Stimulated activated CD8-positive, alpha-beta memory T cell treated with anti-CD3 and anti-CD28 coated beads, Interleukin-12 subunit alpha, Interleukin-12 subunit beta, amount 100 ng/mL, for 4 hours (primary cell): Measurements from ENCODE around the gene SLK.

Experiments
- DNase-seq: peaks from one replicate; pipeline ENCODE4 v3.0.0-alpha.2; 2020; ENCODE audit warnings: low read depth

Gene SLK

DNA sequence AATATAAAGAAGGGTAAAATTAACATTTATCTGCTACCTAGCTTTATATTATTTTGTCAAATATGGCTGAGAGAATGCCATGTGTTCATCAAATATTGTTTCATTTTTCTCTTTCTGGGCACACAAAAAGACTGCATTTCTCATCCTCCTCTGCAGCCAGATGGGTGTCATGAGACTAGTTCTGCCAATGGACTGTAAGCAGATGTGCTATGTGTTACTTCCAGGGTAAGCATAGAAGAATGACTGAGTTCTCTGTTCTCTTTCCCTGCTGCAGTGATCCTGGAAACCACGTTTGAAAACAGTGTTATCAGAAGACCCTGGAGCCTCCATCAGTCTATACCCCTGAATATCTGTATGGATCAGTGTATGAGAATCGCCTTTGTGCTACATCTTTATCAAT is 24.1 kb upstream of the SLK start:
- DNase-seq = no peak

DNA sequence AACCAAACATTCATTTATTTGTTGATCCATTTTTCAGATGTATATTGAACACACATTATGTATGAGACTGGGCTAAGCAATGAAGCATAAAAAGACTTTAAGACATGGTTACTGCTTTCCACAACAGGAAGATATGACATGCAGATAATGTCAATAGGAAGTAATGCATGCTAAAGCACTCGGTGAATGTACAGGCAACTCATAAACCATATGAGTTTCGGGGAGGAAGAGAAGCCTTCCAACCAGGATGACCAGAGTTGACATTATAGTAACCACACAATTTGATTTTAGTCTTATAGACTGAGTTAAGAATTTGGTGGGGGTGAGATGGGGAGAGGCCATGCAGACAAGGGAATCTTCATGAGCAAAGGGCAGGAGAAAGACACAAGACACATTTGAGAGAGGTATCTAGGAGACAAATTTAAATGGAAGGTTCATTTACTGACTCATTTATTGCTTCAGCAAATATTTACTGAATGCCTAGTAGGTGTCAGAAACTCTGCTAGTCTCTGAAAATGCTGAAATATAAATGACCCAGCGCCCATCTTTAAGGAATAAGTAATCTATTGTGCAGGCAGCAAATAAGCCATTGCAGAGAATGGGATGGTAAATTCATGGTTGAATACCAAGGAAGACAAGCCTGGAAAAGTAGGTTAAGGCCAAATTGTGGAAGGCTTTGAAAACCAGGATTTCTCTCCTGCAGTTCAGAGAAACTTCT is 19.0 kb upstream of the SLK start:
- DNase-seq = no peak

DNA sequence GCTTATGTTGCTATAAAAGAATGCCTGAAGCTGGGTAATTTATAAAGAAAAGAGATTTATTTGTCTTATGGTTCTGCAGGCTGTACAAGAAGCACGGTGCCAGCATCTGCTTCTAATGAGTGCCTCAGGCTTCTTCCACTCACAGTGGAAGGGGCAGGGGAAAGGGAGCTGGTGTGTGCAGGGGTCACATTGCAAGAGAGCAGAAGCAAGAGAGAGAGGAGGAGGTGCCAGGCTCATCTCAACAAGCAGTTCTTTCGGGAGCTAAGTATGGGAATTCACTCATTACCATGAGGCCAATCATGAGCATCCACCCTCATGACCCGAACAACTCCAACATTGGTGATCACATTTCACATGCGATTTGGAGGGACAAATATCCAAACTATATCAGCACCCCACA is 17.2 kb upstream of the SLK start:
- no peak for DNase-seq

DNA sequence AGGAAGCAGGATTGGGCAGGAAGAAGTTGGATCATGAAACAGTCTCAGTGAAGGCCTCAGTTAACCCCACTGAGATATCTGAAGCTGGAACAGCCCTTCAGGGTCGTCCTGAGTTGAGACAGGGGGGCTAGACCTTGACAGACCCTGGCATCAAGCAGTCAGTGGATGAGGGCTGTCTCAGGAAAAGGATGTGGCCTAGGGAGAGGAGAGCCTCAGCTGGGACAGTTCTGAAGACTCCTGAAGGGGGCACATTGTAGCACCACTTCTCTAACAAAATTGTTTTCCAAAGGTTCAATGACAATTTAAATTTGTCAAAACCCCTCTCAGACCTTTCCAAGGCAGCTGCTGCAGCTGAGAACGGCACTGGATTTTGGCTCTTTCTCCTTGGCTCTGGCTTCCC is 15.8 kb upstream of the SLK start:
- DNase-seq = no peak

DNA sequence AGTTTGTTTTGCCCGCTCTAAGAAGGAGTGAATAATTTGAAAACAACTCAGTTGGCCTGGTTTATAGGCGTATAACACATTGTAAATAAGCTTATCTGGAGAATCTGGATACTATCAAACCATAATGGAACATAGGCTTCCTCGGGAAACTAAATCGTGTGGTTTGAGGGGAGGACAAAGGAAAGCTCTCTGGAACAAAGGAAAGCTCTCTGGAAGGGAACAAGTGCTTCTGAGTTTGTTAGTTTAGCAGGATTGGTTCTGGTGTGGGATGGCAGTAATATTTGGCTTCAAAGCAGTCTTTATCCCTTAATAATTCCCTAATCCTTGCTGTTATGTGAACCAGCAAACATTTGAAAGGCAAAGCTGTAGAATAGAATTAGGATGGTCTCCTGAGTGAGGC is 15.0 kb upstream of the SLK start:
- no peak for DNase-seq

DNA sequence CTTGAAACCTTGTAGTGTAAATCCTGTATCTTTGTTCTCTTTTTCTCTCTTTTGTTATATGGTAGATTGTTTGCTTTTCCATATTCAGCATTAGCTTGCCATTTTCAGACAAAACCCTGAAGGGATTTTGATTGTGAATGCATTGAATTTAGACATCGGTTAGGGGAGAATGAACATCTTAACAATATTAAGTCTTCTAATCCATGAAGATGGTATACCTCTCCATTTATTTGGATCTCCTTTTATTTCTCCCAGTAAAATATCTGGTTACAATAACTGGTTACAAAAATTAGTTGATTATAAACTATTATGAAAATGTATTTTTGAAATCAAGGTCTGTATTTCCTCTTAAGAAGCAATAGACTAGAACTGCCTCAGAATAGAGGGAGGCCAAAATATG is 12.4 kb upstream of the SLK start:
- no peak for DNase-seq

DNA sequence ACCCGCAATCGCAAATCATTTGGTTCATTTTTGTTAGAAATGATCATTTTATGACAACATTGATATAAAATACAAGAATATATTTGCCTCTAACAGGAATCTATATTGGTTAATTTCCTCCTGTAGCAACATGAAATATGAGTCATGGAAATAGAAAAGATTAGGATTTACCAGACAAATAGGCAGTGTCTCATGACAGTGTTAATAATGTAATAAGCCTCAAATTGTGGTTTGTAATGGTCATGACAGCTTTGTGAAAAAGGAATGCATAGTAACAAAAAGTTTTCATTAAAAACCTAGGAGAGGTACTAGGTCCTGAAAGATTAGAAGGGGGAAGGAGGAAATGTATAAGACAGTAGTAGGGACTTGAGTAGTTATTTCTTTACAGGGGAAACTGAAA is 7.9 kb upstream of the SLK start:
- DNase-seq = no peak

DNA sequence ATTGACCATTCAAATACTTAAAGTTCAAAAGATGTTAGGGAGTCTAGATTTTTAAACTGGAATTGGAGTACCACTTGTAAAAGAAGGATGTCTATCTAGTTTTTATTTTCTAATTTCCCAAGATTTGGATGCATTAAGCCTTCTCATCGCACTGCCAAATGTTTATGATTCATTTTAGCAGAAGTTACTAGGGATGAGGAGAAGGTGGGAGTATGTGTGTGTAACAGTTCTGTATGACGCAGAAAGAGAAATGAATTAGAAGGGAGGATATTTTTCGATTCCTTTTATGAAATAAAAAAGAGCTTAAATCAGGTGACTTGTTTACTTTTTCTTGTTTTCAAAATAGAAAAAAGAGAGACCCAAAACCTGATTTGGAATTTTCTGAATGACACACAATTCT is 6.8 kb upstream of the SLK start:
- no peak for DNase-seq

DNA sequence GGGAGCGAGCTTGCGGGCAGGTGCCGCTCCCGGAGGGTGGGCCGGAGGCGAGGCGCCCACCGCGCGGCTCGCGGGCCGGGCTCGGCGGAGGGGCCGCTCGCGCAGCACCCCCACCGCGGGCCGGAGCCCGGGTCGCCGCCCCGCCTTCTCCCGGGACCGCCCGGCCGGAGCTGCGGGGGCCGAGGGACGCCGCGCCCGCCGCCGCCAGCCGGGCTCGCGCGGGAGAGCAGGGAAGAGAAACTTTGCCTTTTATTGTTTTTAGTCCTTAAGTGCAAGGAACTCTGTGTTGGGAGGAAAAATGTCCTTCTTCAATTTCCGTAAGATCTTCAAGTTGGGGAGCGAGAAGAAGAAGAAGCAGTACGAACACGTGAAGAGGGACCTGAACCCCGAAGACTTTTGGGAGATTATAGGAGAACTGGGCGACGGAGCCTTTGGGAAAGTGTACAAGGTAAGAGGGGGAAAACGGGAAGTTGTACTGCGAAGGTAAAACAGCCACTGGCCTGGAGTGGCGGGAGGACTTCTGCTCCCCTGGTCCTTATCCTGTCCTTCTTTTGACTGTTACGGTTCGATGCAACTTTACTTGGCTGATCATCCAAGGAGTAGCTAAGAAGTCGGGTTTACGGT is 620 bp downstream of the SLK start:
- DNase-seq = no peak

DNA sequence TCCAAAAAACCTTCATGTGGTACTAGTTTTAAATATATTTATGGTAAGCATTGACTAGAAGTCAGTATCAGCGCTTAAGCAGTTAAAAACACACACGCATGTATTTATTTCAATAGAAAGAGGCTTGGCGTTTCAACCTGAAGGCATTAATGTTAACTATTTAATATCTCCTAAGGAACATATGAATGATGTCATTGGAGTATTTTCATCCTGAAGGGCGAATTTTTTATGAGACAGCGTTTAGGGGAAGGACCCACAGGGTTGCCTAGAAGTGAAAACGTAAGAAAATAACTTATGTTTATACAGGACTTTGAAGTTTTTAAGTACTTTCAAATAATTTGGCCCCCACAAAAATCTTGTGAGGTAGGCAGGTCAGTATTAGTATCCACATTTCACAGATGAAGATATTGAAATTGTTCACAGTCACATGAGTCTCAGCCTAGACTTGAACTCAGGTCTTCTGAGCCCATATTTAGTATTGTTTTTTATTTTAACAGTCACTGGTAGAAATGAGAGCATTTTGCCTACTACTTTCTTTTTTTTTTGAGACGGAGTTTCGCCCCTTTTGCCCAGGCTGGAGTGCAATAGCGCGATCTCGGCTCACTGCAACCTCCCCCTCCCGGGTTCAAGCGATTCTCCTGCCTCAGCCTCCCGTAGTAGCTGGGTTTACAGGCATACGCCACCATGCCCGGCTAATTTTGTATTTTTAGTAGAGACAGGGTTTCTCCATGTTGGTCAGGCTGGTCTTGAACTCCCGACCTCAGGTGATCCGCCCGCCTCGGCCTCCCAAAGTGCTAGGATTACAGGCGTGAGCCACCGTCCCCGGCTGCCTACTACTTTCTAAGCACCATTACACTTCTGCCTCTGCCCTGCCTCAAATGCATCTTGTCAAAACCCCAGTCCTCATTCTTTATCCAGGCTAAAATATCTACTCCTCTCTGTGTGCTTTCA is 1.8 kb downstream of the SLK start:
- DNase-seq = no peak

DNA sequence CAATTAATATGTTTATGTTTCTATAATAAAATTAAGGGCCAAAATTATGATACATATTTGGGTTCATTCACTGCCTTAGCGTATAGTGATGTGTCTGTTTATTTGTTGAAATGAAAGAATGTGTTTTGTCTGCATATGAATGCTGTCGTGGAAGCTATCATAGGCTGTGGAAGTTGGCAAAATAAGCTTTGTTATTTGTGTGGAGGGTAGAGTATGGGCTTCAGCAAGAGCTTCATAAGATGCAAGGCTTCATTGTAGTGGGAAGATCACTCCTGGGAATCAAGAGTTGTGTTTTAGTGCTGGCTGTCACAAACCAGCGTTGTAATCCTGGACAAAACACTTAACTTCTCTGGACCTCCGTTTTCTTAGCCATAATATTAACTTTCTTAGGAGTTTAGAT is 2.5 kb downstream of the SLK start:
- no peak for DNase-seq

DNA sequence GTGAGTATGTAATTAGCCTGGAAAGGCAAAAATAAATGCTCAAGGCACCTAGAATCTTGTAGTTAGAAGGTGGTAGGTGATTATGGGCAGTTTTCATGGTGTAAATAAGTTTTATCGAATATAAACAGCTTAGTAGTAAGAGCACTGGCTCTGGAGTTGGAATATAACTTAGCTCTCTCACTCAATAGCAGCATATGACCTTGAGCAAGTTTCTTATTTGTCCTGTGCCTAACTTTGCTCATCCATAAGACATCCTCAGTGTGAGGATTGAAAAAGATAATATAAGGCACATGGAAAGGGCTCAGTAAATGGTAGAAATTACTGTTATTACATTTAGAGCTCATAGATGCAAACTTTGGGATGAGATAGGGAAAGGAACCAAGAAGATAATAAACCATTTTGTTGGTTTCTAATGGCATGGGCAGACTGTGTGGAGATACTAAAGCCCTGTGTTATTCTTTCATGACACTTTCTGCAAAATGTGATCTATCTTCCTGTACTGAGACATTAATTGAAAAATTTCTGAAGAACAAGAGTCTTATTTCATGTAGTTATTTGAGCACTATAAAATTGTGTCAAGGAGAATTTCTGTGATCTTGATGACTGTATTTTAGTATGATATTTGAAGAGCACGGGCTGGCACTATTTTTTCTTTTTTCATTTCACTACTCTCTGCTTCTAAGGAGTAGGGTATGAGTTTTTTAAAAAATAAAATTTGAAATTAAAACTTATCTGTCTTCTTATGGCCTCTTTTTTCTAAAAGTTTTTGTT is 3.1 kb downstream of the SLK start:
- no peak for DNase-seq

DNA sequence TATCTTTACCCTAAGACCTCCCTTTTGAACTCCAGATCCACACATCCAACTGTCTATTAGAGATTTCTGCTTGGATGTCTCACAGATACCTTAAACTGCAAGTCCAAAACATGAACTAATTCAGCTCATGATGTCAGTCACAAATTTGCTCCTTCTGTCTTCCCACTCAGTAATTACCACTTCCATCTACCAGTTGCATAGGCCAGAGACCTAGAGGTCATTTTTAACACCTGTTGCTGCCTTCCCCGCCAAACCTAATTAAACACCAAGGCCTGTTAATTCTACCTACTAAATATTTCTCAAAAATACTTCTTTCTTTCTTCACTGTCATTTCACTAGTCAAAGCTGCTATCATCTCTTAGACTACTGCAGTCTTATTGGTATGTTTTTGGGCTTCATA is 8.2 kb downstream of the SLK start:
- no peak for DNase-seq

DNA sequence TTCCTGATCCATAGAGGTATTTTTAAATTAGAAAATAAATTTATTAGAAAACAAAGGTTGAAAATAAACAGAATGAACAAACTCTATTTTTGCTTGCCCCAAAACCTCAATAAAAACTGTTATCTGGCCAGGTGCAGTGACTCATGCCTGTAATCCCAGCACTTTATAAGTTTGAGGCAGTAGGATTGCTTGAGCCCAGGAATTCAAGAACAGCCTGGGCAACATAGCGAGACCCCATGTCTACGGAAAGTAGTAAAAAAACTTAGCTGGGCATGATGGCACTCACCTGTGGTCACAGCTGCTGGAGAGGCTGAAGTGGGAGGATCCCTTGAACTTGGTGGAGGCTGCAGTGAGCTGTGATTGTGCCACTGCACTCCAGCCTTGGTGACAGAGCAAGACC is 10.3 kb downstream of the SLK start:
- DNase-seq = no peak

DNA sequence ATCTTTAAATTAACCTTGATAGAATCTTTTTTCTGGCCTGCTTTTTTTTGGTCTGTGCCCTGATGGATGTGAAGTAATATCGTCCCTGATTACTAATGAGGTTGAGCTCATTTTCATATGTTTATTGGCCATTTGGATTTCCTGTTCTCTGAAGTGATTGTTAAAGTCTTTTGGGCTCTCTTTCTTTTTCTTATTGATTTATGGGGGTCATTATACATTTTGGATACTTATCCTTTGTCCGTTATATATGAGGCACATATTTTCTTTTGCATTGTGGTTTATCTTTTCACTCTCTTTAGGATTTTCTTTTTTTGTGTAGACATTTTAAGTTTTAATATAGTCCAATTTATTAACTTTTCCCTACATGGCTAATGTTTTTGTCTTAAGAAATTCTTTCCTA is 12.6 kb downstream of the SLK start:
- no peak for DNase-seq

DNA sequence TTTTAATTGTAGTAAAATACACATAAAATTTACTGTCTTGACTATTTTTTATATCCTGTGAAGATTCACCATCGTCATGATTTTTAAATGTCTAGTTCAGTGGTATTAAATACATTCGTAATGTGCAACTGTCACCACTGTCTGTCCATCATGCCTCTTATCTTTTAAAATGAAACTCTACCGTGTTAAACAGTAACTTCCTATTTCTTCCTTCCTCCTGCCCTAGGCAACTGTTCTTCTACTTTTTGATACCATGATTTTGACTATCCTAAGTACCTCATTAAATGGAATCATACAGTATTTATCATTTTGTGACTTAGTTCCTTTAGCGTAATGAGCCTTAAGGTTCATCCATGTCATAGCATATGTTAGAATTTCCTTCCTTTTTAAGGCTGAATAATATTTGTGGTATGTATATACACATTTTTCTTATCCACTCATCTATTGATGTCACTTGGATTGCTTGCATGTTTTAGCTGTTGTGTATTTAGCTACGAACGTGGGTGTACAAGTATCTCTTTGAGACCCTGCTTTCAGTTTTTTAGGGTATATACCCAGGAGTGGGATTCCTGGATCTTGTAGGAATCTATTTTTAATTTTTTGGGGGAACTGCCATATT is 13.5 kb downstream of the SLK start:
- no peak for DNase-seq

DNA sequence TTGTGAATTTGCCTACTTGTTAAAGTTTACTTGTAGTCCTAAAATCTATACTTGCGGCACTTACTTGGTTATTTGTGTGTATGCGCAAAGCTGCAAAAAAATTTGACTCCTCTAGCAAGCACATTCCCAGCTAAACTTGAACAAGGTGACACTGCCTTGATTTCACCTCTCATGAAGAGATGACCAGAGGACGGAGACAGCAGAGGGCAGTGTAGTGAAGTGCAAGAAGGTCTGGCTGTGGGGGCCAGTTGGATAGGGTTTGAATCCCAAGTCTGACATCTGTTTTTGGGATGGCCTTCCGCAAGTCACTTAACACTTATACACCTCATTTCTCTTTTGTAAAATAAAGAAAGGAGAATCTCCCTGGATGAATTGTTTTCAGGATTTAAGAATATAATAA is 15.7 kb downstream of the SLK start:
- DNase-seq = no peak

DNA sequence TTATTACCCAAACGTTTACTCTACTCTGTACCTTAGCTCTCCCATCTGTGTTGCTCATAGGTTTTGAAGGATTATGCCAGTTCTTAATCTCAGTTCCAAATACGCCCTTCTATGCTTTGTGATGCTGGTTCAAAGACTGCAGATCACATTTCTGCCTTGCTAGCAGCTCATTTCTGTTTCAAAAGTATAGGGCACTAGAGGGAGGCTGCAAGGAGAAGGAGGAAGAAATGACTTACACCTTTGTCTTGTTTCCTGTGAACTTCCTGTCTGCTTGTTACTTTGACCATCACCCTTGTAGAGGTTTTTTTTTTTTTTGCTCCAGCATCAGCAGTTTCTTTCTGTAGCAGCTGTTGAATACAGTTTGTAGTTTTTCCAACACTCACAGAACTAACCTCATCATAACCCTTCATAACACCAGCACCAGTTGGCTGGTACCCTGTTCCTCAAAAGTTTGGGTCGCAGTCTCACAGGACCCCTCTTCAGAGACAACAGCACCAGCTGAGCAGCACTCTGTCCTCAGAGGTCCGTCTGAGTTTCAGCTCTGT is 16.5 kb downstream of the SLK start:
- DNase-seq = no peak

DNA sequence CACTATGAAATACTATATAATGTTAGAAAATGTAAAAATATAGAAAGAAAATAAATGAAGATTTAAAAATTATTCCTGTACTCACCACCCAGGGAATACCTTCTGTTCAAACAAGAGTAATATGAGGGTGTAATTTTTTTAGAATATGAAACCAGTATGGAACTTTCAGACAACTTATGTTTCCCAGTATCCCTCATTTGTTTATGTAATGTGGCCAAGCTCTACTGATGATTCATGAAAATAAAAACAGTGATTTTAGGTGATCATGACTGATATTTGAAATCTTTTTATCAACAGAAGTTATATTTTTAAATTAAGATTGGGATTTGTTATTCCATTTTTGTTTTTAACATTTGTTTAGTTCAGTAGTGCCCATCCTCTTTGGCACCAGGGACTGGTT is 18.8 kb downstream of the SLK start:
- DNase-seq = no peak

DNA sequence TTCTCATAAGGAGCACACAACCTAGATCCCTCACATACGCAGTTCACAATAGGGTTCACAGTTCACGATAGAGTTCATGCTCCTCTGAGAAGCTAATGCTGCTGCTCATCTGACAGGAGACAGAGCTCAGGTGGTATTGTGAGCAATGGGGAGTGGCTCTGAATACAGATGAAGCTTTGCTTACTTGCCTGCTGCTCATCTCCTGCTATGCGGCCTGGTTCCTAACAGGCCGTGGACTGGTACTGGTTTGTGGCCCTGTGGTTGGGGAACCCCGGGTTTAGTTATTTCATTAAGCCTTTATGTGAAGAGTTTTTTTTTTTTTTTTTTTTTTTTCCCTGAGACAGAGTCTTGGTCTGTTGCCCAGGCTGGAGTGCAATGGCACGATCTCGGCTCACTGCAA is 19.4 kb downstream of the SLK start:
- DNase-seq = no peak

DNA sequence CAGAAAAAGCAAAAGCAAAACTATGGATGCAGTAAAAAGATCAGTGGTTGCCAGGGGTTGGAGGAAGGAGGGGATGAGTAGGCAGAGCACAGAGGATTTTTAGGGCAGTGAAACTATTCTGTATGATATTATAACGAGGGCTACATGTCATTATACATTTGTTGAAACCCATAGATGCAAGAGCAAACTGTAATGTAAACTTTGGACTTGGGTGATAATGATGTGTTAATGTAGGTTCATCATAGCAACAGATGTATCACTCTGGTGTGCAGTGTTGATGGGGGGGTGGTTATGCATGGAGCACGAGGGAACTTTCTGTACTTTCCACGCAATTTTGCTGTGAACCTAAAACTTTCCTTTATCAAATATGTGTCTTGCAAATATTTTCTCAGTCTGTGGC is 23.2 kb downstream of the SLK start:
- no peak for DNase-seq

DNA sequence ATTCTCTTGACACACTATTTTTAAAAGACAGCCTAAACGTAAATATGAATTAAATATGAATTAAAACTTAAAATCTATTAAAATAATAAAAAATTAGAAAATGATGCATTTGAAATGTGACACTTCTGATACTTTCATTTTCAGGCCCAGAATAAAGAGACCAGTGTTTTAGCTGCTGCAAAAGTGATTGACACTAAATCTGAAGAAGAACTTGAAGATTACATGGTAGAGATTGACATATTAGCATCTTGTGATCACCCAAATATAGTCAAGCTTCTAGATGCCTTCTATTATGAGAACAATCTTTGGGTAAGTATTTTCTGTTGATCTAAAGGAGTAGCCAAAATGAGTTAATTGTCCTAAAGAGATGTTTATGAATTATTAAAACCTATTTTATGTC is 23.6 kb downstream of the SLK start:
- DNase-seq = no peak
